Posterior vena cava (tissue), 2 donors: ENCODE data around the gene IL20. TPM values are rescaled to one million over a fixed set of nuclear protein-coding genes. Genes with fewer than 3 reads are reported as not detected.
"Not testable (repeated sequence)": the region's sequence is repeated elsewhere in the genome, so short reads cannot be mapped to it uniquely, and the experiment has no call there.

Experiments
- DNase-seq: peaks from one replicate; pipeline ENCODE4 v3.0.0-alpha.2; 2020; ENCODE audit warnings: low spot score
- intact Hi-C, 2 donors: fragments of 100-400 bp; cut with DNase I; formaldehyde crosslinking; loops; one replicate each; pipeline versions ENCODE4 v1.14.1 to v1.14.2; 2022 to 2023
- total RNA-seq, 2 donors: library from RNA; stranded (reverse); fragmentation: NEBNext Ultra II Directional; extraction: Animal tissue kit (Norgen Biotek cat#: 25700); gene quantifications; one replicate each; pipeline ENCODE4 v1.2.1, GENCODE V29; 2021
- donor health status: DM: yes; HTN: yes; CAD: no.
- donor health status: DM: yes; HTN: yes; CAD: no.

The IL20 gene
- total RNA-seq, 2 donors from 2014 or later, result not detected

DNA sequence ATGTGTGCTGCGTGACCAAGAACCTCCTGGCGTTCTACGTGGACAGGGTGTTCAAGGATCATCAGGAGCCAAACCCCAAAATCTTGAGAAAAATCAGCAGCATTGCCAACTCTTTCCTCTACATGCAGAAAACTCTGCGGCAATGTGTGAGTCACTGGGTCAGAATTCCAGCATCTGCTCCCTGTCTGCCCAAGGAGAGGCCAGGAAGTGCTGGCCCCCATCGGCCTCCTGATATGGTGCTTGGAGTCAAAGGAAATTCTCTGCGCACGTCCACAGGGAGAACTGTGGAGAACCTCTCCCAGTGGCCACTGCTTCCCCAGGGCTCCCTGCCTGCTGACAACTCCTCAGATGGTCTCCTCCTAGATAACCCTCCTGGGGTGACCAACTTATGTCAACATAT, 25.6 kb upstream of the IL20 start:
- intact Hi-C loops, result loop anchor here in 1 of 2 donors (5.0 kb wide), 1 partner anchor 907 kb away; no protein-coding TSS in a partner anchor
- DNase-seq, result no peak

DNA sequence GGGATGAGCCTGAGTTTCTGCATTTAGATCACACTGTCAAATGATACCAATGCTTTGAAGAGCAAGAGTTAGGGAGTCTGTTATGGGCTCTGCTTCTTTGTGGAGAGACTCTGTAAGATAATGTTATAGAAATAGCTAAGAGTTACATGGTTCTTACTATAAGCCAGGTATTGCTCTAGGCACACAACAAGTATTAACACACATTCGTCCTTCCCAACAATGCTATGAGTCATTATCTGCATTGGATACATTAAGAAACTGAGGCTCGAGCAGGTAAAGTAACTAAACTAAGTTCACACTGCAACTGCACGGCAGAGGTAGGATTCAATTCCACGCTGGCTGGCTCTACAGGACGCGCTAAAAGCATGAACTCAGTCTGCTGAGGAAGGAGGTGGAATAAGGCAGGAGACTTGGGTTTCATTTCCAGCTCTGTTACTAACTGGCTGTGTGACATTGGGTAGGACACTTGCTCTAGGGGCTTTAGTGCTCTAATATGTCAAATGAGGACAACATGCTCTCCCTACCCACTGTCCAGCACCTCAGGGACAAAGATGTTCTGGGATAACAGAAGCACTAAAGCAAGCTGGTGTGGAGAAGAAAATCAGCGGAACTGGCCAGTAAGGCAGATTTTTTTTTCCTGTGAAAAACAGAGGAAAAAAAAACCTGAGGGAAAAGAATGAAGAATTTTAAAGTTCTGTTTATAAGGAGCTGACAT, 23.7 kb upstream of the IL20 start:
- no peak for DNase-seq
- intact Hi-C loops, result no loop called here

DNA sequence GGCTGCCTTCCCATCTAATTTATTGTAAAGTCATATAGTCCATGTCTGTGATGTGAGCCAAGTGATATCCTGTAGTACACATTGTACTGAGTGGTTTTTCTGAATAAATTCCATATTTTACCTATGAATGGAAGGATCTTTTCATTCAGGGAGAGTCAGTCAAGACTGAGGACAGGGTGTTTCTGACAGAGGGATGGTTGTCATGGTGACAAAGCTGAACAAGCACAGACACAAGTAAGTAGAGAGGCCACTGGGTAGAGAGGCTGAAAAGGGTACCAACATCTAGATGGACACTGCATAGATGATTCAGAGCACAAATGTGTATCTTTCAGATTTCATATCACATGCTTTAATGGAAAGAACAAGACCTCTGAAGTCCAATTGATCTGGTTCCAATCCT, 22.6 kb upstream of the IL20 start:
- intact Hi-C loops, result no loop called here
- DNase-seq, result no peak

DNA sequence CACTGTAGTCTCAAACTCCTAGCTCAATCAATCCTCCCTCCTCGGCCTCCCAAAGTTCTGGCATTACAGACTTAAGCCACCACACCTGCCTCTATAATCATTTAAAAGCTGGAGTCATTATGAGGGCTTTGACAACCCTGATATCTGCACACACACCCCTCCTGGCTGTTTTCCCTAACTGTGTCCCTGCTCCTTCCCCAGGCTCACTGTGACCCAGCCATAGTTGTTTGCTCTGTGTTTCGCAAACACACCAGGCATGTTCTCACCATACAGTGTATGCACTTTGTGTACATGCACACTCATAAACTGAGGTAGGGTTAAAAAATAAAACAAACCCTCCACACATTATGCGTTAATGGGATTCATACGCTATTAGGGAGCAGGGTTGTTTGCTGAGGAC, 21.8 kb upstream of the IL20 start:
- intact Hi-C loops, result no loop called here
- no peak for DNase-seq

DNA sequence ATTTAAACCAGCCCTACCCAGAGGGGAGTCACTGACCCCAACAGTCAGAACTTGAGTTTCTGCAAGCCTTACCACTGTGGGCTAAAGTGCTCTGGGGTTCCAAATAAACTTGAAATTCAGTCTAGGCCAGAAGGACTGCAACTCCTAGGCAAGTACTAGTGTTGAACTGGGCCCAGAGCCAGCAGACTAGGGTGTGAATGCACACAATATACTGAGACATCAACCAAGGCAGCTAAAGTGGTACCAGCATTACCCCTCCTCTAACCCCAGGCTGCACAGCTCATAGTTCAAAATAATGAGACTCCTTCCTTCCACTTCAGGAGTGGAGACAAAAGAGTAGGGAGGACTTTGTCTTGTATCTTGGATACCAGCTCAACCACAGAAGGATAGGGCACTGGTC, 18.9 kb upstream of the IL20 start:
- no peak for DNase-seq
- intact Hi-C loops, result no loop called here

DNA sequence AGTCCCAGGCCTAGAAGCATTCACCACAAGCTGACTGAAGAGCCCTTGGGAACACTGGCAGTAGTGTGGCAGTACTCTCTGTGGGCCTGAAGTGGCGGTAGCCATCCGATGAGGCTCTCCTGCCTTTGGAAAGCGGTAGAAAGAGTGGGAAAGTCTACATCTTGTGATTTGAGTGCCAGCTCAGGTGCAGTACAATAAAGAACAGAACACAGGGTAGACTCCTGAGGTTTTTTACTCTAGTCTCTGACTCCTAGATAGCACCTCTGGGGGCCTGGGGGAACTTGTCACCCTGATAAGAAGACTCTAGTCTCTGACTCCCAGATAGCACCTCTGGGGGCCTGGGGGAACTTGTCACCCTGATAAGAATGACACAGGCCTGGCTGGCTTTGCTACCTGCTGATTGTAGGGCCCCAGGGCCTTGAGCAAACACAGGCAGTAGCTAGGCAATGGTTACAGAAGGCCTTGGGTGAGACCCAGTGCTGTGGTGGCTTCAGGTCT, 18.0 kb upstream of the IL20 start:
- DNase-seq, result no peak
- intact Hi-C loops, result no loop called here

DNA sequence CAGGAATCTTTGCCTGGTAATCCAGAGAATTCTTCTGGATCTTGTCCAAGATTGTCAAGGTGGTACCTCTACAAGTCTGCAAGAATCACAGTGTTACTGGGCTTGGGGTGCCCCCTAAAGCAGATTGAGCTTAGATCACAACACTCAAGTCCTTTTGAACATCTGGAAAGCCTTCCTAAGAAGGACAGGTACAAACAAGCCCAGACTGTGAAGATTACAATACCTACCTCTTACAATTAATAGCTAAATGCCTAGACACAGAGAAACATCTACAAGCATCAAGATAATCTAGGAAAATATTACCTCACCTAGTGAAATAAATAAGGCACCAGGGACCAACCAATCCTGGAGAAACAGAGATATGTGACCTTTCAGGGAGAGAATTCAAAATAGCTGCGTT, 17.5 kb upstream of the IL20 start:
- intact Hi-C loops, result no loop called here
- DNase-seq, result no peak

DNA sequence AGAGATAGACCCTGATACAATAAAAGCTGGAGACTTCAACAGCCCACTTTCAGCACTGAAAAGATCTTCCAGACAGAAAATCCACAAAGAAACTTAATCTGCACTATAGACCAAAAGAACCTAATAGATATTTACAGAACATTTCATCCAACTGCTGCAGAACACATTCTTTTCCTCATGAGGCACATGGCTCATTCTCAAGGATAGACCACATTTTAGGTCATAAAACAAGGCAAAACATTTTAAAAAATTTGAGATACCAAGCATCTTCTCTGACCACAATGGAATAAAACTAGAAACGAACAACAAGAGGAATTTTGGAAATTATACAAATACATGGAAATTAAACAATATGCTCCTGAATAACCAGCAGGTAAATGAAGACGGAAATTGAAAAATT, 15.0 kb upstream of the IL20 start:
- DNase-seq, result no peak
- intact Hi-C loops, result no loop called here

DNA sequence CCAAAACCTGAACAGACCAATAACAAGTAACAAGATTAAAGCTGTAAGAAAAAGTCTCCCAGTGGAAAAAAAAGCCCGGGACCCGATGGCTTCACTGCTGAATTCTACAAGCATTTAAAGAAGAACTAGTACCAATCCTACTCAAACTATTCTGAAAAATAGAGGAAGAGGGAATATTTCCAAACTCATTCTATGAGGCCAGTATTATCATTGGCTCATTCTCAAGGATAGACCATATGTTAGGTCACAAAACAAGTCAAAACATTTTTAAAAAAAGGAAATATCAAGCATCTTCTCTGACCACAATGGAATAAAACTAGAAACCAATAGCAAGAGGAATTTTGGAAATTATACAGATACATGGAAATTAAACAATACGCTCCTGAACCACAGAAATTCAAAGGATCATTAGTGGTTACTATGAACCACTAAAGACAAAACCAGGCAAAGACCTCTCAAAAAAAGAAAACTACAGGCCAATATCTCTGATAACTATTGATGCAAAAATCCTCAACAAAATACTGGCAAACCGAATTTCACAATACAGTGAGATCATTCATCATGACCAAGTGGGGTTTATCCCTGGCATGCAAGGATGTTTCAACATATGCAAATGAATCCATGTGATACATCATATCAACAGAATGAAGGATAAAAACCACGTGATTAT, 13.9 kb upstream of the IL20 start:
- intact Hi-C loops, result no loop called here
- DNase-seq, result no peak

DNA sequence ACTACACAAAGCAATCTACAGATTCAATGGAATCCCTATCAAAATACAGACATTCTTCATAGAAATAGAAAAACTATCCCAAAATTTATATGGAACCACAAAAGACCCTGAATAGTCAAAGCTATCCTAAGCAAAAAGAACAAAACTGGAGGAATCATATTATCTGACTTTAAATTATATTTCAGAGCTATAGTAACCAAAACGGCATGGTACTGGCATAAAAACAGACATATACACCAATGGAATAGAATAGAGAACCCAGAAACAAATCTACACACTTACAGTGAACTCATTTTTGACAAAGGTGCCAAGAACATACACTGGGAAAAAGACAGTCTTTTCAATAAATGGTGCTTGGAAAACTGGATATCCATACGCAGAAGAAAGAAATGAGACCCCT, 12.8 kb upstream of the IL20 start:
- DNase-seq, intact Hi-C loops: not testable (repeated sequence)

DNA sequence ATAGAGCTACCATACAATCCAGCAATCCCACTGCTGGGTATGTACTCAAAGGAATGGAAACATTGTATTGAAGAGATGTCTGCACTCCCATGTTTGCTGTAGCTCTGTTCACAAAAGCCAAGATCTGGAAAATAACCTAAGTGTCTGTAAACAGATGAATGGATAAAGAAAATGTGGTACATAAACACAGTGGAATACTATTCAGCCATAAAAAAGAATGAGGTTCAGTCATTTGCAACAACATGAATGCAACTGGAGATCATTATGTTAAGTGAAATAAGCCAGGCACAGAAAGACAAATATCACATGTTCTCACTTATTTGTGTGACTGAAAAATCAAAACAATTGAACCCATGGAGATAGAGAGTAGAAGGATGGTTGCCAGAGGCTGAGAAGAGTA, 11.7 kb upstream of the IL20 start:
- DNase-seq, intact Hi-C loops: not testable (repeated sequence)

DNA sequence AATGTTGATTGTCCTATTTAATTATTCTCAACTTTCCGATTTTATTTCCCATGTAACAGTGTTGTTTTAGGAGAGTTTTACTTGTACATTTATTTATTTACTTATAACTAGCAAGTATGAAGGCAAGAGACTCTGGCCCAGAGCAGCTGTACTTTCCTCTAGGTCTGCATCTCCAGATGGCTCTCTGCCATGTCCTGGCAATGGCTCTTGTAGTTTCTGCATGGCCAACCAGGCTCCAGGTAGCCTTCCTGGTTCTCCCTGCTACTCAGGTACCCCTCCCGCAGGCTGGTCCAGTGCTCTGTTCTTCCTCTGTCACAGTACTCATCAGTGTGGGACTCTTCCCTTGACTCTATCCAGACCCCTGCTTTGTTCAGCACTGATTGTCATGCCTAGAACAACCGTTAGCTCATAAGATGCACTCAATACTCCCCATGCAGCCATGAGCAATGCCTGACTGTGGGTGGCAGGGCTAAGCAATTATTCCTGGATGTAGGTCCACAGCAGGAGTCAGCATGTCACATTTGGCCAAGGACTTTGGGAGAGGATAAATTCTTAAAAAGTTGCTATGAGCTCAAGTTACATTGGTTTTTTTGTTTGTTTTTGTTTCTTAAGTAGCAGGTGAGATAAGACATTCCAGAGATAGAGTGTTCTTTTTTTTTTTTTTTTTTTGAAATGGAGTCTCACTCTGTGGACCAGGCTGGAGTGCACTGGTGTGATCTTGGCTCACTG, 10.9 kb upstream of the IL20 start:
- intact Hi-C loops, result no loop called here
- no peak for DNase-seq

DNA sequence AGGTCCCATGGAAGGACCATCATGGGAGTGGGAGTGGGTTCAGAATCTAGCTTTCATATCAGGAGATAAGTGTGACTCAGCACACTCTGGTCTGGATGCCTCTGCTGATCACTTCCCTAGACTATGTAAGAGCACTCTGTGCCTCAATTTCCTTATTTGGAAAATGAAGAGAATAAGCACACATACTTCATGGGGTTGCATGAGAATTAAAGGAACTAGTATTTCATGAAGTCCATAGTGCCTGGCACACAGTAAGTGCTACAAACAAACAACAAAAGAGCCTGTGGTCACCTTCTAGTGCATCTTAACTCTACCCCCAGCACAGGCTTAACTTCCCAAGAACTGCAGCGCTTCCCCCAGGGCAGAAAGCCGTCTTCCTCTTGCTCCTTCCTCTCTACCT, 9.6 kb upstream of the IL20 start:
- intact Hi-C loops, result no loop called here
- no peak for DNase-seq

DNA sequence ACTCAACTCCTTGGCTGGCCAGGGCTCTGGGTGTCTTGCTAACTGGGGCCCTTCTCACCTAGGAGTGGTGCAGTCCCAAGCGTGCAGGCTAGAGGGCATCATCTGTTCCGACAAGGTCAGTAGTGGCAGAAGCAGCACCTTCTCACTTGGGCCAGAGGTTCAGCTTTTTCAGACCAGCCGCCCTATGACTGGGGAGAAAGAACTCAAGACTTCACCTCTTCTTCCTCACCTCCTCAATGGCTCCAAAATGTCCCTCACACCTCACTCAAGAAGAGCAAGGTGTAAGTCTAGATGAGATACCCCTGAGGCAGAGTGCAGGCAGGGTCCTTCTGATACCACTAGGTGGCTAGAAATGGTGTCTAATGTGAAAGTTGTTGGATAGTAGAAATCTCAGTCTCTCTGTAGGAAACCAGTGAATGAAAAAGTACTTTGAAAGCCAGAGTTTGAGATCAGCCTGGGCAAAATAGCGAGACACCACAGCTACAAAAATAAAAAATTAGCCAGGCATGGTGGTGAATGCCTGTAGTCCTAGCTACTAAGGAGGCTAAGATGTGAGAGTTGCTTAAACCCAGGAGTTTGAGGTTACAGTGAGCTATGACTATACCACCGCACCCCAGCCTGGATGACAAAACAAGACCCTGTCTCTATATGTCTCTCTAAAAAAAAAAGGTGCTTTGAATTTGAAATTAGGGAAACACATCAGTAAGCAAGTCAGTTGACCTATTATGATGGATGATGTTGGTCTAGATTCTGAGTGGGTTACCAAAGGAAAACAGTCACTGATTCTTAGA, 8.6 kb upstream of the IL20 start:
- no peak for DNase-seq
- intact Hi-C loops, result no loop called here

DNA sequence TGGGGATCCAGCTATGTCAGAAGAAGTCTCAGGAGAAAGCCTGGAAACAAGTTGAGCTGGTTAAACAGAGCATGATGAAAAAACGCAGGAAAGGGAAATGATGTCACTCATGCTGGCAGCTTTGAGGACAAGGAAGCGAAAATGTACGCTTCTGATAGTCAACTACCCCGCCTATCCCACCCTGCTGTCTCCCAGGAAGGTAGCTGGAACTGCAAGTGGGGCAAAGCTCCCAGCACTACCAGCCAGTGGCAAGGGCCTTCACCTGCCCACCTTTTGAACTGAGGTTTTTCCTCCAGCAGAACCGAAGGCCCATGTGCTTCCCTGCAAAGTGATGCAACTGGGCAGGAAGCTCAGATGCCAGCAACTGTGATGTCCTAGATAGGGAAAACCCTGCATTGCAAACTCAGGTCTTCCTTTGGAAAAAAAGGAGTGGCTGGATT, 6.3 kb upstream of the IL20 start:
- intact Hi-C loops, result no loop called here
- DNase-seq, result no peak

DNA sequence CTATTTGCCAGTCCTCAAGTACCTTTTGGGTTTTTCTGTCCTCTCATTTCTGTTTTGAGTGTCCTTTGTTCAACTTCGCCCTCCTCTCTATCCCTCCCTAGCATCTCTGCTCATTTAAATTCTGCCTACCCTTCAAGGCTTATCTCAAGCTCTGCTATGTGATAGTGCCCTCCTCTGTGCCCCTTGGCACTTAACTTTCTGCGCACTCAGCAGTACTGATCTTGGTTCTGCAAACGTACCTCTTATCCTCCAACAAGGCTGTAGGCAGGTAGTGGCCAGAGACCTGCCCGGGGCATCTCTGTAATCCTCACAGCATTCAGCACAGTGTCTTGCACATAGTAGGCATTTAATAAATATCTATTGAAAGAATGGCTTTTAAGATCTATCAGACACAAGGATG, 5.3 kb upstream of the IL20 start:
- no peak for DNase-seq
- intact Hi-C loops, result no loop called here

DNA sequence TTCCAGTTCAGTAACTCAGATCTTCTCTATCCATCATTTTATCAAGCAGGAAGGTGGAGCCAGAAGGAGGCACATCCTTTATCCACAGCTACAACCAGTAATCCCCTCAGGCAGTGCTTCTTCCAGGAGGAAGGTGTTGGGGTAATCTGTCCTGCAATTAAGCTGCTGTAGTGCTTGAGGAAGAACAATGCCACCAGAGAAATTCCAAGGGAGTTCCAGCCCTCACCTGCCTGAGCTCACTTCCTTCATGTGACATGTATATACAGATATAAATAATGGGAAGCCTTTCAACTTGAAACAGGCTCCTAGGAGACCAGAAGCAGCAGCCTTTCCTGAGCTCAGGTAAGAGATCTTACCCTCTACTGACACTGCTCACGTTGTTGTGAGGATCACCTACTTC, 2.2 kb upstream of the IL20 start:
- intact Hi-C loops, result no loop called here
- no peak for DNase-seq

DNA sequence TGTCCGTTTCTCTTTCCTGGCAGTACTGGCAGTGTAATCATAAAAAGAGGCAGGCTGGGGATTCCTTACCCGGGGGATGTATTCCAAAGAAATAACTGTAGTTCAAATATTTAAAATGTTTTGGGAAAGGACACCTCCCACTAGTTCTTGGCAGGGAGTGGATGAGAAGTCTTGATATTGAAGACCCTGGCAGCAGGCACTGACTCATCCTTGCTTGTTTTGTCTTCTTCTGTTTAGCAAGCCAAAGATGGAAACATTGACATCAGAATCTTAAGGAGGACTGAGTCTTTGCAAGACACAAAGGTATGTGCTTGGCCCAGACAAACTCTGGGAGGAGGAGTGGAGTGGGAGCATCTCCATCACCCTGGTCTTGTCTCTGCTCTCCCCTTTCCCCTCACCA, 639 bp downstream of the IL20 start:
- no peak for DNase-seq
- intact Hi-C loops, result no loop called here

DNA sequence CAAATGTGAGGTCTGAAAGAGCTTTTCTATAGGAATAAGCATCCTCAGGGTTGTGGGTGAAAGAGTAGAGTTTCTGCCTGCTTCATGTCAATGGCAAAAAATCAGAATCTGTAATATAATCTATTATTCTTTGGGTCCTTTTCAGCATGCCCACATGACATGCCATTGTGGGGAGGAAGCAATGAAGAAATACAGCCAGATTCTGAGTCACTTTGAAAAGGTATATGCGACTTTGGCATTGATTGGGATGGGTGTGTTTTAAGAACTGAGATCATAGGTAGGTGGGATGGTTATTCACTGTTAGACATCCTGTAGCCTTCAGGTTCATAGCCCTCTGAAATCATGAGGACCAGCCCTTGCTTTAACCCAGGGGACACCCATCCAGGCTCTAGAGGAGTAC, 1.8 kb downstream of the IL20 start:
- DNase-seq, result no peak
- intact Hi-C loops, result no loop called here

DNA sequence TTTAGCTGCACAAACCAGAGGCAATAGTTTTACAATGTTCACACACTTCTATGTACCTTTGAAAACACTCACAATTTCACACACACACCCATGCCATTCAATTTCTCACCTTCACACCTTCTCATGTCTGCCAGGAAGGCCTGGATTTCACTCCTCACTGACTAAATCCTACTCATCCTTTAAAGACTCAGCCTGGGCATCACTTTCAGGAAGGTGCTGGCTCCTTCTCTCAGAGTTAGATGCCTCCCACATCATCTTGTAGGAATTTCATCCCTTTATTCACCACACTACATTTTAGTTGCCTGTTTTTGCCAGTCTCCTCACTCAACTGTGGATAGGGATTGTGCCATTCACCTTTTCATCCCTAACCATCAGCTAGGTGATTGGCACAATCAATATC, 2.3 kb downstream of the IL20 start:
- intact Hi-C loops, result no loop called here
- DNase-seq, result no peak
